OCI-LY3 (cell line): ENCODE results near the gene RNGTT.

Source experiments
- H2AFZ ChIP-seq: fragments of 200-600, 300-600 bp; shearing (Covaris generic); 2 replicates; pipeline ENCODE4 v1.6.0; 2014; ENCODE audit warnings: antibody characterized with exemption, low read depth, low read length
- H3K27ac ChIP-seq: fragments of 200-600, 300-600 bp; sonication (generic); 2 replicates; pipeline ENCODE4 v1.5.1; 2014; ENCODE audit warnings: mild to moderate bottlenecking, low read length, moderate library complexity, mixed read lengths
- H3K27me3 ChIP-seq: fragments of 200-600, 300-600 bp; sonication (generic); 2 replicates; pipeline ENCODE4 v1.6.1; 2014; ENCODE audit warnings: low read depth, low read length, mixed read lengths
- H3K36me3 ChIP-seq: fragments of 200-600, 300-600 bp; sonication (generic); replicated peaks from 2 replicates; pipeline ENCODE3; 2014; ENCODE audit warnings: low read depth, low read length, mixed read lengths
- H3K4me1 ChIP-seq: fragments of 300-600, 200-600 bp; sonication (generic); 2 replicates; pipeline ENCODE4 v1.6.1; 2014; ENCODE audit warnings: low read length, mixed read lengths
- H3K4me2 ChIP-seq: fragments of 200-600, 300-600 bp; sonication (generic); 2 replicates; pipeline ENCODE4 v1.6.1; 2014; ENCODE audit warnings: low read length, mixed read lengths
- H3K4me3 ChIP-seq: fragments of 300-600, 200-600 bp; sonication (generic); 2 replicates; pipeline ENCODE4 v1.5.1; 2014; ENCODE audit warnings: antibody characterized with exemption, mild to moderate bottlenecking, low read length, moderate library complexity
- H3K79me2 ChIP-seq: fragments of 300-600, 200-600 bp; shearing (Covaris generic); 2 replicates; pipeline ENCODE4 v1.6.1; 2014; ENCODE audit warnings: mild to moderate bottlenecking, low read length, mixed read lengths
- H3K9ac ChIP-seq: fragments of 300-600, 200-600 bp; shearing (Covaris generic); 2 replicates; pipeline ENCODE4 v1.6.0; 2014; ENCODE audit warnings: mild to moderate bottlenecking, low read length, moderate library complexity
- H3K9me3 ChIP-seq: fragments of 200-600, 300-600 bp; shearing (Covaris generic); 2 replicates; pipeline ENCODE4 v1.6.1; 2014; ENCODE audit warnings: low read length, mixed read lengths; ENCODE audit not compliant: insufficient read depth
- H4K20me1 ChIP-seq: fragments of 200-600, 300-600 bp; sonication (generic); 2 replicates; pipeline ENCODE4 v1.6.1; 2016; ENCODE audit warnings: low read length, mixed read lengths; ENCODE audit not compliant: insufficient read depth
- CTCF ChIP-seq: fragments of 200-600, 300-600 bp; sonication (generic); IDR thresholded peaks from 2 replicates; pipeline ENCODE4 v1.5.1; 2014; ENCODE audit warnings: antibody characterized with exemption, low read length, low read depth
- EZH2phosphoT487 ChIP-seq: fragments of 200-600 bp; shearing (Covaris generic); IDR thresholded peaks from 2 replicates; pipeline ENCODE4 v1.6.1; 2018; ENCODE audit warnings: antibody characterized with exemption, mixed run types, low read depth

Gene RNGTT

GRCh38 chr6:88653936-88654335 lies 309.5 kb downstream of the RNGTT start:
- Histone ChIP-seq H3K9me3 (peaks cover 2% of the 10 kb centered on the region), H3K27me3 (no peaks in the 10 kb centered on the region), H3K9ac (no peak overlapping the region), H3K4me1 (peaks cover 35% of the 10 kb centered on the region), H2AFZ (no peak overlapping the region), H3K4me2 (no peak overlapping the region), H3K4me3 (no peak overlapping the region), H4K20me1 (0 out of 2 replicates have a peak, but pooled peaks cover 3% of the 10 kb centered on the region), H3K27ac (no peak overlapping the region), H3K36me3 (peaks cover 6% of the 10 kb centered on the region), H3K79me2 (no peaks in the 10 kb centered on the region)
- TF ChIP-seq CTCF (no peak), EZH2phosphoT487 (no peak)

GRCh38 chr6:88651400-88651799 lies 312.0 kb downstream of the RNGTT start:
- no peaks in the 10 kb centered on the region for H3K9me3 ChIP-seq
- no peaks in the 10 kb centered on the region for H3K79me2 ChIP-seq
- peaks cover 20% of the 10 kb centered on the region for H3K4me1 ChIP-seq
- 0 out of 2 replicates have a peak, but pooled peaks cover 3% of the 10 kb centered on the region for H4K20me1 ChIP-seq
- TF ChIP-seq EZH2phosphoT487 = no peak
- TF ChIP-seq CTCF = no peak
- H3K4me3 ChIP-seq = no peak overlapping the region
- H3K4me2 ChIP-seq = no peak overlapping the region
- no peaks in the 10 kb centered on the region for H3K27me3 ChIP-seq
- no peaks in the 10 kb centered on the region for H3K36me3 ChIP-seq
- no peak overlapping the region for H3K27ac ChIP-seq
- H2AFZ ChIP-seq = no peak overlapping the region
- H3K9ac ChIP-seq = no peak overlapping the region

- no peaks in the 10 kb centered on the region for H3K27me3 ChIP-seq
- H3K27ac ChIP-seq = no peak overlapping the region
- no peak overlapping the region for H2AFZ ChIP-seq
- no peaks in the 10 kb centered on the region for H3K79me2 ChIP-seq
- no peaks in the 10 kb centered on the region for H3K9me3 ChIP-seq
- TF ChIP-seq CTCF (no peak), EZH2phosphoT487 (no peak)
- H3K9ac ChIP-seq = no peak overlapping the region
- peaks cover 20% of the 10 kb centered on the region for H3K4me1 ChIP-seq
- H3K36me3 ChIP-seq = no peaks in the 10 kb centered on the region
- 0 out of 2 replicates have a peak, but pooled peaks cover 3% of the 10 kb centered on the region for H4K20me1 ChIP-seq
- H3K4me2 ChIP-seq = peak overlapping the region; percentile 64; the same call in 1 of the 2 replicates
- no peak overlapping the region for H3K4me3 ChIP-seq
Measured at GRCh38 chr6:88650979-88651378, 312.4 kb downstream of the RNGTT start.

GRCh38 chr6:88650029-88650619 lies 313.3 kb downstream of the RNGTT start:
- Histone ChIP-seq H3K27ac (no peak overlapping the region), H3K4me3 (peak overlapping the region; percentile 42; the same call in 1 of the 2 replicates), H2AFZ (no peak overlapping the region), H3K9ac (no peak overlapping the region), H3K9me3 (no peaks in the 10 kb centered on the region), H3K4me2 (peak overlapping the region; percentile 64), H3K79me2 (no peaks in the 10 kb centered on the region), H3K27me3 (no peaks in the 10 kb centered on the region), H3K36me3 (no peaks in the 10 kb centered on the region), H4K20me1 (0 out of 2 replicates have a peak, but pooled peaks cover 3% of the 10 kb centered on the region), H3K4me1 (peaks cover 15% of the 10 kb centered on the region)
- TF ChIP-seq EZH2phosphoT487 (no peak), CTCF (no peak)
